NCI-H748 (cell line): ENCODE data around the gene RELN.

Experiments used
- DNase-seq: peaks from one replicate; lab custom pipeline; 2025; ENCODE audit not compliant: unreplicated experiment; lab: John Stamatoyannopoulos, UW

Gene RELN

GRCh38 chr7:103437623-103438022 is 551.8 kb downstream of the RELN start:
- no peak for DNase-seq

GRCh38 chr7:103432712-103433111 is 556.7 kb downstream of the RELN start:
- DNase-seq = no peak

- no peak for DNase-seq
Observed at GRCh38 chr7:103425177-103425576, 564.3 kb downstream of the RELN start.

GRCh38 chr7:103423467-103424179 is 565.8 kb downstream of the RELN start:
- DNase-seq = no peak
